UCSD-AML1 (cell line): ENCODE data around the gene PTPRM.

Experiments
- DNase-seq: peaks from one replicate; lab custom pipeline; 2025; ENCODE audit not compliant: unreplicated experiment; lab: John Stamatoyannopoulos, UW

The PTPRM gene

GRCh38 chr18:7886436-7886835 lies 319.3 kb downstream of the PTPRM start:
- no peak for DNase-seq

GRCh38 chr18:7889515-7889914 lies 322.4 kb downstream of the PTPRM start:
- DNase-seq = no peak

GRCh38 chr18:7890075-7890474 lies 323.0 kb downstream of the PTPRM start:
- no peak for DNase-seq

GRCh38 chr18:7892556-7892955 lies 325.4 kb downstream of the PTPRM start:
- DNase-seq = no peak

GRCh38 chr18:7894592-7894991 lies 327.5 kb downstream of the PTPRM start:
- DNase-seq = no peak

- no peak for DNase-seq
Observed at GRCh38 chr18:7895346-7895745, 328.2 kb downstream of the PTPRM start.

GRCh38 chr18:7896161-7896560 lies 329.0 kb downstream of the PTPRM start:
- no peak for DNase-seq

- no peak for DNase-seq
Observed at GRCh38 chr18:7896805-7897518, 329.8 kb downstream of the PTPRM start.

GRCh38 chr18:7898181-7898580 lies 331.1 kb downstream of the PTPRM start:
- no peak for DNase-seq

- DNase-seq = no peak
Observed at GRCh38 chr18:7899078-7899477, 332.0 kb downstream of the PTPRM start.

- no peak for DNase-seq
Observed at GRCh38 chr18:7900091-7900490, 333.0 kb downstream of the PTPRM start.

- no peak for DNase-seq
Observed at GRCh38 chr18:7901657-7902056, 334.5 kb downstream of the PTPRM start.

GRCh38 chr18:7902399-7902839 lies 335.3 kb downstream of the PTPRM start:
- DNase-seq = no peak

GRCh38 chr18:7904529-7904928 lies 337.4 kb downstream of the PTPRM start:
- DNase-seq = no peak

- DNase-seq = no peak
Observed at GRCh38 chr18:7908681-7909299, 341.7 kb downstream of the PTPRM start.

- no peak for DNase-seq
Observed at GRCh38 chr18:7914834-7915670, 347.9 kb downstream of the PTPRM start.

GRCh38 chr18:7918701-7919100 lies 351.6 kb downstream of the PTPRM start:
- no peak for DNase-seq

- no peak for DNase-seq
Observed at GRCh38 chr18:7919565-7919964, 352.4 kb downstream of the PTPRM start.

- no peak for DNase-seq
Observed at GRCh38 chr18:7921938-7922587, 354.9 kb downstream of the PTPRM start.

GRCh38 chr18:7923105-7923504 lies 356.0 kb downstream of the PTPRM start:
- no peak for DNase-seq

- no peak for DNase-seq
Observed at GRCh38 chr18:7924616-7925015, 357.5 kb downstream of the PTPRM start.
